ENCODE results near the gene SLC24A5. TPM values are rescaled to one million over a fixed set of nuclear protein-coding genes. Genes with fewer than 3 reads are reported as not detected.

The SLC24A5 gene
- total RNA-seq, 1 donor from 2014 or later = 1.3 TPM

GRCh38 chr15:48176112-48176511 is 55.3 kb downstream of the SLC24A5 start:
- Mint-ChIP-seq H3K4me3 (peak overlapping the region; percentile 92), H3K4me1 (ENCODE audit: unreplicated experiment) (peaks cover 10% of the 10 kb centered on the region), H3K36me3 (peaks cover 13% of the 10 kb centered on the region), H3K27me3 (no peaks in the 10 kb centered on the region), H3K9me3 (peaks cover 19% of the 10 kb centered on the region), H3K27ac (no peak overlapping the region)
- DNase-seq (ENCODE audit: extremely low spot score, unreplicated experiment) = no peak
- TF ChIP-seq, protein P1, sequence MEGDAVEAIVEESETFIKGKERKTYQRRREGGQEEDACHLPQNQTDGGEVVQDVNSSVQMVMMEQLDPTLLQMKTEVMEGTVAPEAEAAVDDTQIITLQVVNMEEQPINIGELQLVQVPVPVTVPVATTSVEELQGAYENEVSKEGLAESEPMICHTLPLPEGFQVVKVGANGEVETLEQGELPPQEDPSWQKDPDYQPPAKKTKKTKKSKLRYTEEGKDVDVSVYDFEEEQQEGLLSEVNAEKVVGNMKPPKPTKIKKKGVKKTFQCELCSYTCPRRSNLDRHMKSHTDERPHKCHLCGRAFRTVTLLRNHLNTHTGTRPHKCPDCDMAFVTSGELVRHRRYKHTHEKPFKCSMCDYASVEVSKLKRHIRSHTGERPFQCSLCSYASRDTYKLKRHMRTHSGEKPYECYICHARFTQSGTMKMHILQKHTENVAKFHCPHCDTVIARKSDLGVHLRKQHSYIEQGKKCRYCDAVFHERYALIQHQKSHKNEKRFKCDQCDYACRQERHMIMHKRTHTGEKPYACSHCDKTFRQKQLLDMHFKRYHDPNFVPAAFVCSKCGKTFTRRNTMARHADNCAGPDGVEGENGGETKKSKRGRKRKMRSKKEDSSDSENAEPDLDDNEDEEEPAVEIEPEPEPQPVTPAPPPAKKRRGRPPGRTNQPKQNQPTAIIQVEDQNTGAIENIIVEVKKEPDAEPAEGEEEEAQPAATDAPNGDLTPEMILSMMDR (conservative IDR thresholded peaks at IDR 0.05) = no peak

GRCh38 chr15:48176957-48177356 is 56.2 kb downstream of the SLC24A5 start:
- Mint-ChIP-seq H3K9me3 (peaks cover 19% of the 10 kb centered on the region), H3K27ac (peak overlapping the region; percentile 93), H3K36me3 (peaks cover 13% of the 10 kb centered on the region), H3K4me1 (ENCODE audit: unreplicated experiment) (peaks cover 10% of the 10 kb centered on the region), H3K27me3 (no peaks in the 10 kb centered on the region), H3K4me3 (peak overlapping the region; percentile 92)
- DNase-seq (ENCODE audit: extremely low spot score, unreplicated experiment) = no peak
- TF ChIP-seq, protein P1 (conservative IDR thresholded peaks at IDR 0.05) = no peak

DNA sequence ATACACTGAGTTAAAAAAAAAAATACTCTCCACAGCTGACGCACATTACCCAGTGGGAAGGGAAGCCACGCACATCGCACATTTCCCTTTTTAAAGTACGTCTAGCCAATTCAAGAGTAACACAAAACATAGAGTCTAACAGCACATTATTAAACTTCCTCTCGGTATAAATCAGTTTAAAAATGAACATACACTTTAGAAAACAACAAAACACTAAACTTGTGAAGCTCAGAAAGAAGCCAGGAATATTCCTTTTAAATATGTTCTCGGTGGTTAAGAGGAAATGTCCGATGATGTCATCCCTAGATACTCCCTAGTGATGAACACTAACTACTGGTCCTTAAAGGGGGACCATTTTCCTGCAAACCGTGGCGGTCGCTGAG is 56.6 kb downstream of the SLC24A5 start:
- peaks cover 13% of the 10 kb centered on the region for H3K36me3 Mint-ChIP-seq
- TF ChIP-seq, protein P1 (conservative IDR thresholded peaks at IDR 0.05) = no peak
- peaks cover 18% of the 10 kb centered on the region for H3K9me3 Mint-ChIP-seq
- H3K4me3 Mint-ChIP-seq = peak overlapping the region; percentile 92
- peaks cover 10% of the 10 kb centered on the region for H3K4me1 Mint-ChIP-seq (ENCODE audit: unreplicated experiment)
- H3K27ac Mint-ChIP-seq = peak overlapping the region; percentile 93
- DNase-seq (ENCODE audit: extremely low spot score, unreplicated experiment) = no peak
- no peaks in the 10 kb centered on the region for H3K27me3 Mint-ChIP-seq

DNA sequence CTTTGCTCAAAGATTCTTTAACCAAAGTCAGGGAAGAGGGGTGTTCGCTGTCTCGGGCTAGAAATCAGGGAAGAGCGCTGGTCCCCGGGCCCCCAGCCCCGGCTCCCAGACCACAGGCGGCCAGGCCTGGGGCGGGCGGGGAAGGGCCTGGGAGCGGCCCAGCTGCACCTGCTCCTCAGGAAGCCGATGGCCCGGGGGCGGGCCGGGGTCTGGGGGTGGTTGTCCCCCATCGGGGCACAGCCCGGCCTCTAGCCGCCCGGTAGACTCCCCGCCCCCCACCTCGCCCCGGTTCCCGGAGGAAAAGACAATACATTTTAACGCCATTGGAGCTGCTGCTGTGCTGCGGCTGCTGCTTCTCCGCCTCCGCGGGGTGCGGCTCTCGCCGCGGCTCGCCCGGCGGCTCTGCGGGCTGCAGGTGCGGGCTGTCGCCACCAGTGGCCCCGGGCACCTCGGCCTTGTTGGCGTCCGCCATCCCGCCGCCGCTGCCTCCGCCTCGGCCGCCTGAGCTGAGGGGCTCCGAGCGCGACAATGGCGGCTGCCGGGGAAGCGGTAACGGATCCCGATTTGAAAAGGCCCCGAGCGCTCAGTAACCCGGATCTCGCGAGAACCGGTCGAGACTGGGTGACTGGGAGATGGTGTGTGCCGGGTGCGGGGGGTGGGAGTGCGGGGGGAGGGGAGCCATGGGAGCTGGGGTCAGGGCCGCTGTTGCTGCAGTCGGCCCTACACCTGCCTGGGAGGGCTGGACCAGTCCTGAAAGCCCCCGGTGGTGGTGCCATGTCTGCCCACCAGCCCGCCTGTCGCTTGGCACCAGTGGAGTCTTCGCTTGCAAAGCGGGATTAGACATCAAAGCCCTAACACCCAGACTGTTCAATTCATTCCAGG is 57.2 kb downstream of the SLC24A5 start, which contains the start of gene MYEF2:
Gene MYEF2, minus strand, starts transcription at position 530 of the 882 bp plus-strand sequence. Its CDS starts 58 bp downstream, at position 472.
- TF ChIP-seq, protein P1 (conservative IDR thresholded peaks at IDR 0.05) = peak; percentile 53

DNA sequence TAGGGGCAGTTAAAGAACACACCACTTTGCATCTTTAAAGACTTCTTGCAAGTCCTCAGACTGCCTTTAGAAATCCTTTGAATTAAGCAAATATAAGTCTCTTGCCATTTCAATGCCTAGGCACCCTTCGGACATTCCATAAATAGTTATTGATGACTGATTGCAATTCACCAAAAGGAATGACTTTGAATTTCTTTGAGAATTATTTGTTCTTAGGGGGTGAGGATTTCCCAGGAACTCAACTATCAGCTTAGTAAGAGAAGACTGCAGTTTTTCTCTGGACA is 57.8 kb downstream of the SLC24A5 start:
- Mint-ChIP-seq H3K36me3 (peaks cover 7% of the 10 kb centered on the region), H3K4me1 (ENCODE audit: unreplicated experiment) (peaks cover 10% of the 10 kb centered on the region), H3K4me3 (peak overlapping the region; percentile 79), H3K9me3 (peaks cover 7% of the 10 kb centered on the region), H3K27ac (no peak overlapping the region), H3K27me3 (no peaks in the 10 kb centered on the region)
- TF ChIP-seq, protein P1 (conservative IDR thresholded peaks at IDR 0.05) = no peak
- no peak for DNase-seq (ENCODE audit: extremely low spot score, unreplicated experiment)

More for the DNA sequence above, 57.2 kb downstream of the SLC24A5 start, which contains the start of gene MYEF2:
- Mint-ChIP-seq H3K9me3 (peaks cover 11% of the 10 kb centered on the region), H3K27ac (peak within 1 kb of the TSS; percentile 93), H3K27me3 (no peaks in the 10 kb centered on the region), H3K4me1 (ENCODE audit: unreplicated experiment) (peaks cover 10% of the 10 kb centered on the region), H3K4me3 (peak within 1 kb of the TSS; percentile 92), H3K36me3 (peaks cover 9% of the 10 kb centered on the region)
- peak; percentile 88 for DNase-seq (ENCODE audit: extremely low spot score, unreplicated experiment)
